ENCODE data around the gene PACS2. TPM values are rescaled to one million over a fixed set of nuclear protein-coding genes. Genes with fewer than 3 reads are reported as not detected.

PACS2 gene
- total RNA-seq, 1 experiment from 2014 or later = 43.3 TPM

DNA sequence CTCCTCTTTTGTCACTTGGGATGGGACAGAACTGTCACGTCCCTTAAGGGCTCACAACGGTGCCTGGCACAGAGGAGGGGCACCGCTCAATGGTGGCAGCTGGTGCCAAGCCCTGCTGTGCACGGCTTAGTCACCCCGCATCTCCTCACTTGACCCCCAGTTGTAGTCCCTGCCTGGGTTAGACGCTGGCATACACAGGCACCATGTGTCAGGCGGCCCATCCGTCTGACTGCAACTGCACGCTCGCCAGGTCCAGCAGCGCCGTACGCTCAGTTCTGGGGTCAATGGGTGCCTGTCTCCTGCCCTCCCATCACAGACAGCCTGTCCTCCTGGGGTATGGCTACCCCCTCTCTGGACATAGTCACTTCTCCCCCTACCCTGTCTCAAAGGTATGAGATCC is 1.6 kb upstream of the PACS2 start:
- peaks cover 14% of the 10 kb centered on the region for H3K4me1 ChIP-seq (replicated peaks; ENCODE audit: insufficient read depth)
- DNase-seq = no peak
- H3F3A ChIP-seq (ENCODE audit: insufficient read depth, low read depth) = peaks cover 12% of the 10 kb centered on the region; the same call in 1 of the 2 replicates
- H3K27ac ChIP-seq = no peak overlapping the region
- no peak overlapping the region for H3K4me2 ChIP-seq
- BruUV-seq (replicated peaks) = no TSS peak
- no peaks in the 10 kb centered on the region for H3K9me2 ChIP-seq (ENCODE audit: insufficient read depth)
- no peak overlapping the region for H2AFZ ChIP-seq
- TF ChIP-seq EZH2 (IDR thresholded peaks at IDR 0.05; ENCODE audit: low read depth) = no peak
- TF ChIP-seq, protein P1, sequence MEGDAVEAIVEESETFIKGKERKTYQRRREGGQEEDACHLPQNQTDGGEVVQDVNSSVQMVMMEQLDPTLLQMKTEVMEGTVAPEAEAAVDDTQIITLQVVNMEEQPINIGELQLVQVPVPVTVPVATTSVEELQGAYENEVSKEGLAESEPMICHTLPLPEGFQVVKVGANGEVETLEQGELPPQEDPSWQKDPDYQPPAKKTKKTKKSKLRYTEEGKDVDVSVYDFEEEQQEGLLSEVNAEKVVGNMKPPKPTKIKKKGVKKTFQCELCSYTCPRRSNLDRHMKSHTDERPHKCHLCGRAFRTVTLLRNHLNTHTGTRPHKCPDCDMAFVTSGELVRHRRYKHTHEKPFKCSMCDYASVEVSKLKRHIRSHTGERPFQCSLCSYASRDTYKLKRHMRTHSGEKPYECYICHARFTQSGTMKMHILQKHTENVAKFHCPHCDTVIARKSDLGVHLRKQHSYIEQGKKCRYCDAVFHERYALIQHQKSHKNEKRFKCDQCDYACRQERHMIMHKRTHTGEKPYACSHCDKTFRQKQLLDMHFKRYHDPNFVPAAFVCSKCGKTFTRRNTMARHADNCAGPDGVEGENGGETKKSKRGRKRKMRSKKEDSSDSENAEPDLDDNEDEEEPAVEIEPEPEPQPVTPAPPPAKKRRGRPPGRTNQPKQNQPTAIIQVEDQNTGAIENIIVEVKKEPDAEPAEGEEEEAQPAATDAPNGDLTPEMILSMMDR (conservative IDR thresholded peaks at IDR 0.05) = no peak
- H4K20me1 ChIP-seq (ENCODE audit: insufficient read depth) = no peaks in the 10 kb centered on the region; the same call in 1 of the 2 replicates
- POLR2A ChIA-PET (ENCODE audit: unreplicated experiment) = no interaction called here
- intact Hi-C loops (cut with micrococcal nuclease; ENCODE audit: unreplicated experiment) = no loop called here
- CTCF ChIA-PET = no interaction called here
- H3K36me3 ChIP-seq (ENCODE audit: low read depth) = no peaks in the 10 kb centered on the region
- peaks cover 29% of the 10 kb centered on the region for H3K79me2 ChIP-seq (ENCODE audit: low read depth)
- H3K4me3 ChIP-seq = no peak overlapping the region
- H3K9me3 ChIP-seq (ENCODE audit: insufficient read depth, low read depth) = no peaks in the 10 kb centered on the region
- no peaks in the 10 kb centered on the region for H3K27me3 ChIP-seq (ENCODE audit: insufficient read depth, low read depth)

DNA sequence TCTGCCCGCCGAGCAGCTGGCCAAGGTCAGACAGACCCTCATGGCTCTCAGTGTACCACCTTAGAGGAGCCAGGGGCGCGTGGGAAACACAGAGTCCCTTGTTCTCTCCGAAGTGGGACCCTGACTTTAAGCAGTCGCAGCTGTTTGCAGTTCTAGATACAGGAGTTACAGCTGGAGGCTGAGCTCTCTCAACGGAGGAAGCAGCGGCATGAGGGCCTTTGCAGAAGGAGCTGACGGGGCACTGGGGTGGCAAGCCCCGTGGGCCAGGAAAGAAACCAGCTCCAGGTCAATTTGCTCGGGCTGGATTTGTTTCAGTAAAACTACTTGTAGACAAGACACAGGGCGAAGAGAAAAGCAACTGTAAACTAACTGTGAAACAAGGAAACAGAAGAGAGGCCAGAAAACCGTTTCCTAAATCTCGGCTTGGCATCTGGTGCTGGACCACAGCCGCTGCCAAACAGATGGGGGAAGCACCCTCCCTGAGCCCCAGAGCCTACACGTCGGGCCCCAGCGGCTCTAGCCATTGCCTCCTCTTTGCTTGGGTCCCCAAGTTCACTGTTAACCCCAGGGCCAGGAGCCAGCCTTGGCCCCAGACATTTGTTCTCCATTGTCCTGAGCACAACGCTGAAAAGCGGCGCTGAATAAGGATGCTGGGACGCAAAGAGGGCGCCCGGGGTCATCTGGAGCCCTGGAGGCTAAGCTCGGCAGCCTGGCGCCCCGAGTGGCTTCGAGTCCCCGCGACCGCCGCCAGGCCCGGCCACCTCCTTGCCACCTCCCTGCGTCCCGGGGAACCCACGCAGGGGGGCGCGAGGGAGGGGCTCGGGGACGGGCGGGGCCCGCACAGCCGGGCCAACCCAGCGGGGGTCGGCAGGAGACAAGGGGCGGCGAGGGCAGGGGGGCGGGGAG is 914 bp upstream of the PACS2 start:
- peaks cover 32% of the 10 kb centered on the region for H3K79me2 ChIP-seq (ENCODE audit: low read depth)
- H3F3A ChIP-seq (ENCODE audit: insufficient read depth, low read depth) = peaks cover 12% of the 10 kb centered on the region; the same call in 1 of the 2 replicates
- peak overlapping the region; percentile 51; the same call in 1 of the 2 replicates for H3K4me3 ChIP-seq
- ChIA-PET CTCF (no interaction called here), POLR2A (ENCODE audit: unreplicated experiment) (interaction anchor here (0.9 kb wide), 1 partner anchor 12 kb away, joined by 16 read pairs; the partner anchor contains the start of gene BRF1)
- TF ChIP-seq, protein P1 (conservative IDR thresholded peaks at IDR 0.05) = no peak
- no peak for TF ChIP-seq EZH2 (IDR thresholded peaks at IDR 0.05; ENCODE audit: low read depth)
- DNase-seq = peak in 1 of 2 experiments; percentile 19
- intact Hi-C loops (cut with micrococcal nuclease; ENCODE audit: unreplicated experiment) = no loop called here
- peaks cover 14% of the 10 kb centered on the region for H3K4me1 ChIP-seq (replicated peaks; ENCODE audit: insufficient read depth)
- H4K20me1 ChIP-seq (ENCODE audit: insufficient read depth) = no peaks in the 10 kb centered on the region; the same call in 1 of the 2 replicates
- peak overlapping the region; percentile 76 for H3K4me2 ChIP-seq
- no TSS peak for BruUV-seq (replicated peaks)
- H2AFZ ChIP-seq = peak overlapping the region; percentile 68; the same call in 1 of the 2 replicates
- no peaks in the 10 kb centered on the region for H3K9me2 ChIP-seq (ENCODE audit: insufficient read depth)
- no peaks in the 10 kb centered on the region for H3K27me3 ChIP-seq (ENCODE audit: insufficient read depth, low read depth)
- H3K9me3 ChIP-seq (ENCODE audit: insufficient read depth, low read depth) = no peaks in the 10 kb centered on the region
- H3K36me3 ChIP-seq (ENCODE audit: low read depth) = no peaks in the 10 kb centered on the region
- H3K27ac ChIP-seq = no peak overlapping the region

DNA sequence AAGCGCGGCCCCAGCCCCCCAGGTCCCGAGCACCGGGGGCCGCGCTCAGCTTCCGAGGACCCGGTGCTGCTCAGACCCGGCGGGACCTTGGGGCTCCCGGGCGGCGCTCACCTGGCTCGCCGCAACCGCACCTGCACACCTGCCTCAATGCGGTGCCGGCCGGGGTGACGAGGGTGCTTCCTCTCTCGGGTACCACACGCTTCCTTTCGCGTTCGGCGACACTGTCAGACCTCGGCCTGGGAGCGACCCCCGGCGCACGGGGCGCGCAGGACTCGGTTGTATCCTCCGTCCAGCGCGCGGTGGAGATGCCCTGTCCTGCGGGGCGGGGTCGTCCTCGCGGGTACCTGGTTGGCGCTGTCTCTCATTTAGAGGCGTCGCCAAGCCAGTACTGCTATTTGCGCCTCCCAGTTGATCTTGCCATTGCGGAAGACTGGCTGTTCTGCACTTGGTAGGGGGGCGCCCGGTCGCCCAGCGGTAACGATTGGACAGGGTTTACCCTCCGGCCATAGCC is 718 bp downstream of the PACS2 start:
- no peak for TF ChIP-seq EZH2 (IDR thresholded peaks at IDR 0.05; ENCODE audit: low read depth)
- TF ChIP-seq, protein P1 (conservative IDR thresholded peaks at IDR 0.05) = no peak
- Histone ChIP-seq H3K79me2 (ENCODE audit: low read depth) (peaks cover 48% of the 10 kb centered on the region), H2AFZ (peak overlapping the region; percentile 91), H4K20me1 (ENCODE audit: insufficient read depth) (no peaks in the 10 kb centered on the region; the same call in 1 of the 2 replicates), H3K36me3 (ENCODE audit: low read depth) (no peaks in the 10 kb centered on the region), H3K4me3 (peak overlapping the region; percentile 98), H3K4me2 (peak overlapping the region; percentile 99), H3K9me3 (ENCODE audit: insufficient read depth, low read depth) (no peaks in the 10 kb centered on the region), H3K9me2 (ENCODE audit: insufficient read depth) (no peaks in the 10 kb centered on the region), H3K4me1 (replicated peaks; ENCODE audit: insufficient read depth) (peaks cover 14% of the 10 kb centered on the region), H3K27ac (no peak overlapping the region), H3K27me3 (ENCODE audit: insufficient read depth, low read depth) (no peaks in the 10 kb centered on the region), H3F3A (ENCODE audit: insufficient read depth, low read depth) (peaks cover 12% of the 10 kb centered on the region)
- intact Hi-C loops (cut with micrococcal nuclease; ENCODE audit: unreplicated experiment) = no loop called here
- CTCF ChIA-PET = no interaction called here
- TSS peak; percentile 35 for BruUV-seq (replicated peaks)
- POLR2A ChIA-PET (ENCODE audit: unreplicated experiment) = no interaction called here
- peak; percentile 54 to 58 for DNase-seq

Data from PC-9 (cell line).